ENCODE data around the gene CLIC4. TPM values are rescaled to one million over a fixed set of nuclear protein-coding genes. Genes with fewer than 3 reads are reported as not detected.

CLIC4 gene
- total and polyA plus RNA-seq, 10 of the 15 experiments (the other 5 are each of a cell fraction or from before 2014, with no cell fraction given): 20.4 to 107 (median 69.6) TPM

GRCh38 chr1:24769656-24770651, 24.7 kb downstream of the CLIC4 start:
- no peak overlapping the region for H3K9ac ChIP-seq (ENCODE audit: control insufficient read depth, insufficient read depth, low read length)
- FAIRE-seq (no peak), DNase-seq (ENCODE audit: low read depth, low spot score) (no peak), ATAC-seq (peak; percentile 78)
- ChIA-PET RAD21 (ENCODE audit: unreplicated experiment) (interaction anchor here (0.7 to 6.2 kb wide), 11 partner anchors 18 to 398 kb away, joined by 3 to 56 read pairs (median 5); partner anchors contain the start of gene CLIC4), POLR2A (interaction anchor here (0.6 to 2.5 kb wide), 13 partner anchors 15 to 860 kb away, joined by 3 to 14 read pairs (median 5); partner anchors contain the start of genes CLIC4 and RUNX3), CTCF (interaction anchor here (0.6 to 7.2 kb wide), 13 partner anchors 8 to 1088 kb away, joined by 3 to 42 read pairs (median 3); partner anchors contain the start of gene CLIC4), SMC1A (ENCODE audit: uncharacterized antibody, unreplicated experiment) (interaction anchor here (0.7 to 14.8 kb wide), 11 partner anchors 8 to 353 kb away, joined by 3 to 174 read pairs (median 5); partner anchors contain the start of gene CLIC4)
- no peaks in the 10 kb centered on the region for H3K9me3 ChIP-seq (replicated peaks; ENCODE audit: control insufficient read depth, insufficient read depth, low read length)
- no peaks in the 10 kb centered on the region; a peak in 3 of 4 replicates for H3K36me3 ChIP-seq (ENCODE audit: control insufficient read depth in 2 of 2, insufficient read depth in 2 of 2, low read length in 1 of 2)
- no peaks in the 10 kb centered on the region for H3K27me3 ChIP-seq (replicated peaks in 1 of 2; ENCODE audit: control insufficient read depth in 2 of 2, insufficient read depth in 2 of 2, low read length in 1 of 2)
- H4K20me1 ChIP-seq (ENCODE audit: control insufficient read depth, insufficient read depth): no peaks in the 10 kb centered on the region
- H3K79me2 ChIP-seq (ENCODE audit: control insufficient read depth, insufficient read depth, low read length): peaks cover 50% of the 10 kb centered on the region
- BruUV-seq (replicated peaks): no TSS peak
- H3K27ac ChIP-seq (ENCODE audit: control insufficient read depth, insufficient read depth): peak overlapping the region; percentile 54
- H3K4me2 ChIP-seq (ENCODE audit: control insufficient read depth, insufficient read depth): peak overlapping the region; percentile 36; the same call in 1 of the 2 replicates
- H2AFZ ChIP-seq (ENCODE audit: control insufficient read depth, low read depth, low read length): no peak overlapping the region
- 4% methylated on average over 2 of the region's 2 CpGs for WGBS (ENCODE audit: insufficient coverage, insufficient replicate concordance, low lambda C conversion rate, missing lambda C conversion rate)
- intact Hi-C loops (cut with micrococcal nuclease; ENCODE audit: unreplicated experiment) (no loop called here), in situ Hi-C loops (cut with MboI) (no loop called here)
- peaks cover 7% of the 10 kb centered on the region; the same call in 1 of the 2 replicates for H3K4me1 ChIP-seq (ENCODE audit: control insufficient read depth, insufficient read depth, low read length)
- no peak overlapping the region for H3K4me3 ChIP-seq
- TF ChIP-seq MEF2B (IDR thresholded peaks at IDR 0.05; ENCODE audit: partially characterized antibody, poor library complexity, severe bottlenecking): peak; percentile 63
- TF ChIP-seq DPF2 (IDR thresholded peaks at IDR 0.05): 0 out of 2 replicates have a peak, but pooled peaks have one; percentile 52
- no peak for TF ChIP-seq LARP7 (IDR thresholded peaks at IDR 0.05)
- peak; percentile 68 for TF ChIP-seq ZNF384 (IDR thresholded peaks at IDR 0.05; ENCODE audit: borderline replicate concordance, low read depth, low read length)
- TF ChIP-seq SKIL (IDR thresholded peaks at IDR 0.05; ENCODE audit: low read depth, poor library complexity, severe bottlenecking): peak; percentile 22
- TF ChIP-seq EP300 (IDR thresholded peaks at IDR 0.05; ENCODE audit: borderline replicate concordance in 1 of 2, control insufficient read depth in 1 of 2, low read depth in 2 of 2, low read length in 2 of 2): peak; percentile 49 to 57; a peak in 3 of 4 replicates
- TF ChIP-seq ATF2 (IDR thresholded peaks at IDR 0.05; ENCODE audit: low read length): peak; percentile 76
- peak; percentile 72 for TF ChIP-seq NFIC (IDR thresholded peaks at IDR 0.05; ENCODE audit: low read depth, low read length)
- TF ChIP-seq MTA2 (IDR thresholded peaks at IDR 0.05; ENCODE audit: low read depth): peak; percentile 93
- TF ChIP-seq PML (IDR thresholded peaks at IDR 0.05; ENCODE audit: low read length): peak; percentile 50; the same call in 1 of the 2 replicates
- TF ChIP-seq BCL11A (IDR thresholded peaks at IDR 0.05; ENCODE audit: low read depth, low read length): peak; percentile 75
- TF ChIP-seq JUNB (IDR thresholded peaks at IDR 0.05): peak; percentile 47; the same call in 1 of the 2 replicates
- no peak for TF ChIP-seq MAX (IDR thresholded peaks at IDR 0.05; ENCODE audit: low read depth, low read length)
- no peak for TF ChIP-seq RFX5 (IDR thresholded peaks at IDR 0.05; ENCODE audit: low read depth, low read length)
- TF ChIP-seq SP1 (IDR thresholded peaks at IDR 0.05; ENCODE audit: low read depth, low read length): no peak
- TF ChIP-seq ZBTB33 (IDR thresholded peaks at IDR 0.05): no peak
- TF ChIP-seq NR2F1 (conservative IDR thresholded peaks at IDR 0.05): peak; percentile 94
